Breast epithelium (tissue), 3 donors: ENCODE data around the gene FAM83F.

Experiments used
- POLR2A ChIP-seq: fragments of 450-650 bp; IDR thresholded peaks from one replicate; pipeline ENCODE4 v1.6.1; 2016; ENCODE audit warnings: antibody characterized with exemption, mild to moderate bottlenecking, moderate library complexity
- TF ChIP-seq, protein P1 (sequence below), 3 donors: fragments of 450-650 bp; IDR thresholded peaks; one replicate each; pipeline ENCODE4 v1.5.1; 2016 to 2017; ENCODE audit warnings: antibody characterized with exemption in 3 of 3, mild to moderate bottlenecking in 3 of 3, moderate library complexity in 3 of 3

DNA sequence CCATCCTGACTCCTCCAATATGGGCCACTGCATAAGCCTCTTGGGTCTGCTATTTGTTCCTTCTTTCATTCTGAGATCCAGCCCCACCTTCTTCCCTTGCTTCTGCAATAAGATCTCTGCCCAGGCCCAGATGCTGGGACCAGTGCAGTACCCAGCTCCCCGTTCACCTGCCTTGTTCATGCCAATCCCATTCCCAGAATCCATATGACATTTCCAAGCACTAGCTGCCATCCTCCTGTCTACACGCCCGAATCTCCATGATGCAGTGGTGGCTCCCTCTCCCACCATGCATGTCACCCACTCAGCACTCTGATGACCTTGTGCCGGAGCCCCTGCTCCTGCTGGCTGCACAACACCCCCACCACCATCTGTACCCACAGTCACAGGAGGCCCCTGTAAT lies 11.4 kb upstream of the FAM83F start:
- TF ChIP-seq, protein P1, sequence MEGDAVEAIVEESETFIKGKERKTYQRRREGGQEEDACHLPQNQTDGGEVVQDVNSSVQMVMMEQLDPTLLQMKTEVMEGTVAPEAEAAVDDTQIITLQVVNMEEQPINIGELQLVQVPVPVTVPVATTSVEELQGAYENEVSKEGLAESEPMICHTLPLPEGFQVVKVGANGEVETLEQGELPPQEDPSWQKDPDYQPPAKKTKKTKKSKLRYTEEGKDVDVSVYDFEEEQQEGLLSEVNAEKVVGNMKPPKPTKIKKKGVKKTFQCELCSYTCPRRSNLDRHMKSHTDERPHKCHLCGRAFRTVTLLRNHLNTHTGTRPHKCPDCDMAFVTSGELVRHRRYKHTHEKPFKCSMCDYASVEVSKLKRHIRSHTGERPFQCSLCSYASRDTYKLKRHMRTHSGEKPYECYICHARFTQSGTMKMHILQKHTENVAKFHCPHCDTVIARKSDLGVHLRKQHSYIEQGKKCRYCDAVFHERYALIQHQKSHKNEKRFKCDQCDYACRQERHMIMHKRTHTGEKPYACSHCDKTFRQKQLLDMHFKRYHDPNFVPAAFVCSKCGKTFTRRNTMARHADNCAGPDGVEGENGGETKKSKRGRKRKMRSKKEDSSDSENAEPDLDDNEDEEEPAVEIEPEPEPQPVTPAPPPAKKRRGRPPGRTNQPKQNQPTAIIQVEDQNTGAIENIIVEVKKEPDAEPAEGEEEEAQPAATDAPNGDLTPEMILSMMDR (IDR thresholded peaks at IDR 0.05), result no peak
- TF ChIP-seq POLR2A, result no peak
